Choroid plexus epithelial cell (primary cell): ENCODE data around the gene PTMS.

ENCODE experiments used
- DNase-seq: peaks from one replicate; pipeline ENCODE4 v3.0.0-alpha.2; 2010; ENCODE audit warnings: low read depth
- H3K4me3 ChIP-seq: 2 replicates; pipeline ENCODE4 v1.5.1; 2011; ENCODE audit warnings: low read depth, mild to moderate bottlenecking, control low read depth, low read length, moderate library complexity
- CTCF ChIP-seq: conservative IDR thresholded peaks from 2 replicates; pipeline ENCODE4 v1.5.1; 2011; ENCODE audit warnings: low read depth, mild to moderate bottlenecking, control low read depth, inconsistent platforms, low read length, moderate library complexity

Gene PTMS

DNA sequence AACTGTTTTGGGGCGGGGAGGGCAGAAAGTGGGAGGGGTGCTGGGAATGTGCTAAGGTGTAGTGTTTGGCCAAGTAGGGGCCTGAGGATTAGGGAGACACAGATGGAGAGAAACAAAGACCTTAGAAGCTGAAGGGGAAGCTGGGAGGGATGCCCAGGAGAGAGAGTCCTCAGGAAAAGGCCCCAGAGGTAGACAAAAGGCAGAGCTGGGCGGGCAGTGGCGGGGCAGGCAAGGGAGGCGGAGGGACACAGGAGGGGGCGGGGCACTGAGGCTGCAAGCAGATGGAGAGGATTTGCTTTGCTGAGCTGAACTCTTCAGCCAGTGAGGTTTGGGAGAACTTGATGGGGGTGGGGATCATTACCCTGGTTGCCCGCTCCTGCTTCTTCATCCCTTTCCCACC is 2.8 kb downstream of the PTMS start:
- peak overlapping the region; percentile 88 for H3K4me3 ChIP-seq
- peak; percentile 62 for DNase-seq
- TF ChIP-seq CTCF, result no peak

DNA sequence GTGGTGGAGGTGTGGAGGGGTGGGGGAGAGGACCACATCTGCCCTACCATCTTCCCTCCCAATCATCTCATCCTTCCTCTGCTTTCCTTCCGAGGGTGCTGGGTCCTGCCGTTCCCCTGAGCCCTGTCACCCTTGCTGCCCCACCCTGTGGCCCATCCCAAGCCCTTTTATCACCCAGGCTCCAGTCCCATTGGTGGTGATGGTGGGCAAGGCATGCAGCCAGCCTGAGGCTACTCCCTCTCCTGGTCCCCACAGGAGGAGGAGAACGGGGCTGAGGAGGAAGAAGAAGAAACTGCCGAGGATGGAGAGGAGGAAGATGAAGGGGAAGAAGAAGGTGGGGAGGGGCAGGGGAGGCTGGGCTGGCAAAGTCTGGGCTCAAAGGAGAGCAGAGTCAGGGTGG is 3.5 kb downstream of the PTMS start:
- no peak overlapping the region for H3K4me3 ChIP-seq
- no peak for DNase-seq
- TF ChIP-seq CTCF, result no peak

GRCh38 chr12:6770094-6770493 is 3.9 kb downstream of the PTMS start:
- TF ChIP-seq CTCF, result no peak
- H3K4me3 ChIP-seq, result no peak overlapping the region
- DNase-seq, result no peak

- H3K4me3 ChIP-seq, result no peak overlapping the region
- DNase-seq, result no peak
- TF ChIP-seq CTCF, result no peak
Observed at GRCh38 chr12:6770600-6770999, 4.4 kb downstream of the PTMS start.

GRCh38 chr12:6771091-6771495 is 4.9 kb downstream of the PTMS start:
- TF ChIP-seq CTCF, result no peak
- H3K4me3 ChIP-seq, result no peak overlapping the region
- no peak for DNase-seq

DNA sequence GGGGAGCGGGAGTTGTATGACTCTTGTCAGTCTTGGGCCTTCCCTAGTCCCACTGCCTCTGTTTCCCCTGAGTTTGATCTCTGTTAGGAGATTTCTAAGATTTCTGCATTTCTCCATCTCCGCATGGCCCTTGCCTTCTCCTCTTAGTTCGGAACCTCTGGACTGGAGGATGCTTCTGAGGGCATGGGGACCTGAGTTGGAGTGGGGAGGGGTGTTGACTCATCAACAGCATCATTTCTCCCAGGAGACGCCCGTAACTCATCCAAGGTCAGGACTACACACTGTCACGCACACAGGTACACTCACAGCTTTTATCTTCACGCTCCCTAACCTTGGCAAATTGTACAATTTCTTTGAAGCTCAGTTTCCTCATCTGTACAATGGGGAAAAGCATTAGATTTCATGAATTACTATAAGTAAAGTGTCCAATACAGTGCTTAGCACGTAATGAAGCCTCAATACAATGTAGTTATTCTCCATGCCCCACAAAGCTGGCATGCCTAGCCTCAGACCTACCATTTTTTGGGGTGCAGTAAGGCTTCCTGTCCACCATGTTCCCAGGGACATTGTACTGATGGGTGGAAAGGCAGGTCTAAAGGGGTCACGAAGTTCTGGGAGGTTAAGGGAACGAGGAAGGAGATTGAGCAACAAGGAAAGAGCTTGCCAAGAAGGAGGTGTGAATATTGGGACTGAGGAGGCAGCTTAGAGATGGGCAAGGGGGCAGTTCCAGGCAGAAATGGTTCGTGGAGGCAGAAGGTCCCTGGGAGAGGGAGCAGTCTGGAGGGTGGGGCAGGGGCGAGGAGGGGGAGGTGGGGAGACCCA is 5.6 kb downstream of the PTMS start:
- TF ChIP-seq CTCF, result no peak
- H3K4me3 ChIP-seq, result no peak overlapping the region
- no peak for DNase-seq

DNA sequence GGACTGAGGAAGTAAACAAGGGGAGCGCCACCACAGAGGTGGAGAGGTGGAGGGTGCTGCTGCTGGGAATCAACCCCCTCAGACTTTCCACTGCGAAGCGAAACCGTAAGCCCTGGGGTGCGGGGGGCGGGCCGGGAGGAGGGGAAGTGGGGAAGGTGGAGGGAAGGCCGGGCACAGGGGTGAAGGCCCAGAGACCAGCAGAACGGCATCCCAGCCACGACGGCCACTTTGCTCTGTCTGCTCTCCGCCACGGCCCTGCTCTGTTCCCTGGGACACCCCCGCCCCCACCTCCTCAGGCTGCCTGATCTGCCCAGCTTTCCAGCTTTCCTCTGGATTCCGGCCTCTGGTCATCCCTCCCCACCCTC is 6.2 kb downstream of the PTMS start, which contains the start of gene LAG3:
Gene LAG3, plus strand, starts transcription at position 190 of the 365 bp plus-strand sequence. CDS start 333 bp downstream, outside the sequence.
- TF ChIP-seq CTCF, result no peak
- DNase-seq, result no peak
- no peak within 1 kb of the TSS for H3K4me3 ChIP-seq
